GM19023 (cell line): Measurements from ENCODE around the gene TIMM23.
"Not testable (repeated sequence)": the region's sequence is repeated elsewhere in the genome, so short reads cannot be mapped to it uniquely, and the experiment has no call there.

Experiments used
- ATAC-seq: cut with Tn5 transposase; IDR thresholded peaks from one replicate; pipeline ENCODE4 v1.9.1; 2021; ENCODE audit warnings: mild to moderate bottlenecking, moderate library complexity; ENCODE audit not compliant: unreplicated experiment

TIMM23 gene

DNA sequence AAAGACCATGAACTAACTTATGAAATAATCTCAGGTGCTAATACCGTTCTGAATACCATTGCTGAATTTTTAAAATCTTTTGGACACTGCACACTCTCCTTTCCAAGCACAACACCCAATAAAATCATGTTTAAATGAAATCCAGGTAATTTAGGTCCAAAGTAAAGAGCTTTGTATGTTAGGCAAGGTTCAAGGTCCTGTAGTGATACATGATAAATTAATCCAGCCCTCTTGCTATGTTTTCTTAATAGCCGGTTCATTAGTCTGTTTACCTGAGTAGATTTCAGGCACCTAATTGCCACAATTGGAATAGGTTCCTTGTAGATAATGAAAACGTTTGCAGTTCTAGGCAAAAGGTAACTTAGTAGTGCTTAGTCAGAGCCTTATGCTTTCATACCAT lies 13.3 kb downstream of the TIMM23 start:
- not testable (repeated sequence) for ATAC-seq

DNA sequence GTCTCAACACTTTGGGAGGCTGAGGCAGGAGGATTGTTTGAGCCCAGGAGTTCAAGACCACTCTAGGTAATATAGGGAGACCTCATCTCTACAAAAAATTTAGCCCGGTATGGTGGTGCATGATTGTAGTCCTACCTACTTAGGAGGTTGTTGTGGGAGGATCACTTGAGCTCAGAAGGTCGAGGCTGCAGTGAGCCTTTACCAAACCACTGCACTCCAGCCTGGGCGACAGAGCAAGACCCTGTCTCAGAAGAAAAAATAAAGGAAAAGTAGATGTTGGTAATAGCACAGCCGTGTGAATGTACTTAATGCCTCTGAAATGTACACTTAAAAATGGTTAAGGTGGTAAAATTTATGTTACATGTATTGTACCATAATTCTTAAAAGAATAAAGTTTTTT lies 25.3 kb downstream of the TIMM23 start:
- ATAC-seq, result no peak

DNA sequence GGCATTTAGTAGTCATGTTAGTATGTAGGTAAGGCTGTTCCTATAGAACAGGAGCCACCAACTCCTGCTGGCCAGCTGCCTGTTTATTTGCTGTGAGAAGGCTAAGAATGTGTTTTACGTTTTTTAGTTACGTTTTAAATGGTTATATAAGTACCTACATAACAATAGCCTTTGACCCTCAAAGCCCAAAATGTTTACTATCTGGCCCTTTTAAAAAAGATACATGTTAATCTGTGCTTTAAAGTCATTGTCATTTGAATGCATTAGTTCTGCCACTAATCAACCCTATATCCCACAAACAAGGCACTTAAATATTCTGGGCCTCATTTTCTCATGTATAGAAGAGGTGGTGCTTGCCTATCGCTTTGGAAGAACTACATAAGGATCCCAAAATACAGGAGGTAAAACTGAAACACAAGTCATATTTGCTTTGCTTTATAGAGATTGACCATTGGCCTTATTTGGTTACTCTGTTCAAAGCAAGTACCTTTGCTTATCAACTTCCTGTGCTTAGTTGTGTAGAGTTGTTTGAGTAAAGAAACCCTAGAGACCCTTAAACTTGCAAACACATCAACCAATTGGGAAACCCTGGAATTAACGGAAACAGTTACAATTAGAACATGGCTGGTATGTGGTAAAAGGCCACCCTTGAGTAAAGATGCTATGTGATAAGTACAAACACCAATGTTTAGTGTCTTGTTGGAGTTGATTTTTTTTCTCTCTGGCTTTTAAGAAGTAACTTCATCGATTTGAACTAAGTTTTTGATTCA lies 25.9 kb downstream of the TIMM23 start:
- no peak for ATAC-seq

DNA sequence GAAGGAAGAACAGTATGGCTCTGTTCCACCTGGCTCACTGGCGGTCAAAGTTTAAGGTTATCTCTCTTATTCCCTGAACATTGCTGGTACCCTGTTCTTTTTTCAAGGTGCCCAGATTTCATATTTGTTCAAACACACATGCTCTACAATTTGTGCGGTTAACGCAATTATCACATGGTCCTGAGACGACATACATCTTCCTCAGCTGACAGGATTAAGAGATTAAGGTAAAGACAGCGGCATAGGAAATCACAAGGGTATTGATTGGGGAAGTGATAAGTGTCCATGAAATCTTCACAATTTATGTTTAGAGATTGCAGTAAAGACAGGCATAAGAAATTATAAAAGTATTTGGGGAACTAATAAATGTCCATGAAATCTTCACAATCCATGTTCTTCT lies 27.7 kb downstream of the TIMM23 start:
- not testable (repeated sequence) for ATAC-seq

DNA sequence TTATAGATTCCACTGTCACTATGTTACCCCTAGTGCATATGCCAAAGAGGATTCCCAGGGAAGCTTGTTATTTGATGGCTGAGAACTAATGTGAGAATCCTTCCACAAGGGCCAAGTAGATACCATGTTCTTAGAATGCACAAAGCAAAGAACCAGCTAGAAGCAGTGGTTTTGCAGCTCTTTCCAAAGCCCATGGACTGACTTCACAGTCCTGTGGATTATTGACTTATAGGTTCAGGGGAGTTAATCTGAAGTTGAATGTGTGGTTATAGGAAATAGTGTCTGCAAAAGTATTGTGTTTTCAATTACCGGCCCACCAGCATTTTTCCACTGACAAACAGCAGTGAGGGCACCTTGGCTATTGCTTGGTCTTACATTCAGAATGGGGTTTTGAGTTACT lies 28.2 kb downstream of the TIMM23 start:
- ATAC-seq, result no peak

DNA sequence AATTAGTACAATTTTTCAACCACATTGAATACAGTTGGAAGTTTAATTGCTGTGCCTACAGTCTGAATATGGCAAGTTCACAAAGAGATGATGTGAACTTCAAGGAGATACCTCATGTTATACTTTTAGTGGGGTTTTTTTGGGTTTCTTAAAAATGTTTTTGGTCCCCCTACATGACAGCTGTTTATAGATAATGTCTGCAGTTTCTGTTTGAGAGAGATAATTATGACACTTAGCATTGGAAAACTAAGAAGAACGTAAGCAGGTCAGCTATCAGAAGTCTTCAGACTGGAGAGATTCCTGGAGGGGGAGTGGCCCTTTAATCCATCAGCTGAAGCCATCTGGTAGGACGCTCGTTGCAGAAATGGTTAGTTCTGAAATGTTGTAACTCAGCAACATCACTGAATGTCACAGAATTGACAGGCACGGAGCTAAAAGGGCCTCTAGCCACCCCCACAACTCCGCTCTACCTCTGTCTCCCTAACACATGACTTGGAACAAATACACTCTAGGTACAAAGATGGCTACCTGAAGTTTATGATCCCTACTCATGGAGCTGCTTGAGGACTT lies 29.0 kb downstream of the TIMM23 start:
- ATAC-seq, result no peak

DNA sequence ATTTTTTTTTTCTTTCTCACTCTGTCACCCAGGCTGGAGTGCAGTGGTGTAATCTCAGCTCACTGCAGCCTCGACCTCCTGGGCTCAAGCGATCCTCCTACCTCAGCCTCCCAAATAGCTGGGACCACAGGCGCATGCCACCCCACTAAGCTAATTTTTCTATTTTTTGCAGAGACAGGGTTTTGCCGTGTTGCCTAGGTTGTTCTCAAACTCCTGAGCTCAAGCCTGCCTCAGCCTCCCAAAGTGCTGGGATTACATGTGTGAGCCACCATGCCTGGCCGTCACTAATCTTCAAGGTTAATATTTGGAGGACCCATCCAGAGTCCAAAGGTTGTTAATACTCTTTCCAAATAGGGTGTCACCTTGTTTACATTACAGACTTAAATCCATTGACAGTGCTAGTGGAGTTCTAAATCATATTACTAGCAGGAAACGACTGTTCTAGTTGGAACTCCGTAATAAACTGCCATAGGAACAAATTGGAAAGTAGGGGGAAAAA lies 29.9 kb downstream of the TIMM23 start:
- not testable (repeated sequence) for ATAC-seq

DNA sequence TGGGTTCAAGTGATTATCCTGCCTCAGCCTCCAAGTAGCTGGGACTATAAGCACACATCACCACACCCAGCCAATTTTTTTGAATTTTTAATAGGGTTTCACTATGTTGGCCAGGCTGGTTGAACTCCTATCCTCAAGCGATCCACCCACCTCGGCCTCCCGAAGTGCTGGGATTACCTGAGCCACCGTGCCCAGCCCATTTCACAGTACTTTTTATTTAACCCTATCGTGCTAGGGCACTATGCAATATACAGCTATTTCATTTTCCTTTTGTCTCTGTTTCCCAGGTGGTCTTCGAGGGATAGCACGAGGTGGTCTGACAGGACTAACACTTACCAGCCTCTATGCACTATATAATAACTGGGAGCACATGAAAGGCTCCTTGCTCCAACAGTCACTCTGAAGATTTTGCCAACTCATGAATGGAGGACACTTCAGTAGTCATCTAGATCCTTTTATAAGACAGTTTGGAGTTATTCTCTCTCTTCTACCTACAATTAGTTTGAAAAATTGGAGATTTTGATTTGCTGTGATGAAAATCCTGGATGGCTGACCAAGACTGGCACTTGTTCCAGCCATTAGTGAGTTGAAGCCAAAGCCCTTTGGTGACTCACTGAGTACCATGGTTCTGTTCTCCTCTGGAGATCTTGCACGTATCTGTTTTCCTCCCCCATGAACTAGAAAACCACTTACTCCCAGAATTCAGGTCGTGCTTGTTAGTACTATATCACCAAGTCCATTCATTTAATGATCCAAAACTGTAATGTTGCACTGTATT lies 30.8 kb downstream of the TIMM23 start:
- ATAC-seq, result no peak

DNA sequence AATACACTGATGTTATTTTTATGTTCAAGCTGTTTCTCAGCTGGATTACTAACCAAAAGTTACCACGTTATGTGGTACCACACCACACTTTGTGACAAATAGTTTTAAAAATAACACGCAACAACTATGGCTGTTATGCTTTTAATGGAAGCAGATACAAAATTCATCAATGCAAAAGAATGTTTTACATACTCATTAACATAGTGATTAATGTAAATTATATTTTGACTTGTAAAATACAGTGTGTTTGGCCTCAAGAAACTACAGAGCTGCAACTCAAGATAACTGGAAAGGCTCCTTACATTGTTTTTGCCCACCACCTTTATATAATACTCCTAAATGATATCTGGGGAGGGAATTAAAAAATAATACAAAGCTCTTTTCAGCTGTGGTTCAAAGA lies 32.7 kb downstream of the TIMM23 start:
- ATAC-seq, result no peak

DNA sequence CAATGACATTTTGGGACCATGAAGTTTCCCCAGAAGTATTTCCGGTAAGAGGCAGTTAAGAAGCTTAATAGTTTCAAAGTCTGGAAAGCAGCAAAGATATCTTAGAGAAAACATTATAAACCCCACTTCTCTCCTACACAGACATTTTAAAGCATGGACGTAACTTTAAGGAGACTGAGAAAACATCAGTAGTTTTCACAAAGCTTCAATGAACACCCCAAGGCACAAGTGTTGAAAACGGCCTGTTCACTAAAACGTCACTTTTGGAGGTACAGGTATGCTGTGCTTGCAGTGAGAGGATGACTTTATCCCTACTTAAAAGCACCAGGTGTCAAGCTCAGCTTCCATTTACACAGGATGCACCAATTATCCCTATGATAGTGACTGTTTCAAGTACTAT lies 33.1 kb downstream of the TIMM23 start:
- no peak for ATAC-seq

DNA sequence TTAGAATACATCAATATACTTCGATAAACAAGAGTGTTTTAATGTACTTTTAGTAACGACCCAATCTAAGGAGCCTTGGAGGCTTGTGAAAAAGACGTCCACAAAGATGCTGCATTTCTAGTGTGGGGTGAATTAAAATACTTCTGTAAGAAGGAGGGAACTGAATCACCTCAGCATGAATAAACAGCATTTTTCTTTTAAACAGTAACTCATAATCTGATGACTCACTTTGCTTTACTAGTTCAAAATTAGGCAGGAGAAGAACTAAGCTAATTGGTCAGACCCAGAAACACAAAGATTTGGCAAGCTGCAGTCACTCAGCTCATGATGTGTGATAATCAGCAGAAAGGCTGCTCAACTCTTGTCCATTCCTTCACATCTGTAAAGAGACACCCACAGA lies 33.9 kb downstream of the TIMM23 start:
- ATAC-seq, result no peak

DNA sequence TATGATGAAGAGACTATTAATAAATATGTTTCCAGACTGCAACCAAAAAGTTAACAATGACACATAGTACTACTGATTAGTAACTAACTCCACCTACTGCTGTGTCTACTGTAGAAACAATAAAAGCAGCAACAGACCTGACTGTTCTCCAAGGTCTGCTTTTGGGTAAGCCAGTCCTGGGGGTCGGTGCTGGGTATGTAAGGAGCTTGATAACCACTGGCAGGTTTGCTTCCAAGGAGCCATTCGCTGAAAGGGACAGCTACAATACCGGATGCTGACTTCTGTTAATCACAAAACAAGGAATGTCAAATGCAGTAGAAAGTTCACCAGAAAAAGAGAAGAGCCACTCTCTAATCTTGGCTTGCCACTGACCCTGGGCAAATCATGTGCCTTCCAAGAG lies 40.5 kb downstream of the TIMM23 start:
- ATAC-seq, result no peak

DNA sequence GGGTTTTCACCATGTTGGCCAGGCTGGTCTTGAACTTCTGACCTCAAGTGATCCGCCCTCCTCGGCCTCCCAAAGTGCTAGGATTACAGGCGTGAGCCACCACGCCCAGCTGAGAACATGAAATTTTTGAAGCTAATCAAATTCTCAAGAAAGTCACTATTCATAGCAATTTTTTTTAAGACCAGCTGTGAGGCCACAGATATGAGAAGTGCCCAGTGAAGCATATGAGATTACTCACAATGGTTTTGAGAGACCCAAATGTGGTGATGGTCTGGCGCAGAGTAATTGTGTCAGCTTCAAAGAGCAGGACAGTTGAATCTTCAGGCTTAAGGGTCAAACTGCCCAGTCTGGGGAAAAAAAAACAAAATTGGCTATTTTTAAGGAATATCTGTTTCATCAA lies 41.9 kb downstream of the TIMM23 start:
- ATAC-seq, result no peak

DNA sequence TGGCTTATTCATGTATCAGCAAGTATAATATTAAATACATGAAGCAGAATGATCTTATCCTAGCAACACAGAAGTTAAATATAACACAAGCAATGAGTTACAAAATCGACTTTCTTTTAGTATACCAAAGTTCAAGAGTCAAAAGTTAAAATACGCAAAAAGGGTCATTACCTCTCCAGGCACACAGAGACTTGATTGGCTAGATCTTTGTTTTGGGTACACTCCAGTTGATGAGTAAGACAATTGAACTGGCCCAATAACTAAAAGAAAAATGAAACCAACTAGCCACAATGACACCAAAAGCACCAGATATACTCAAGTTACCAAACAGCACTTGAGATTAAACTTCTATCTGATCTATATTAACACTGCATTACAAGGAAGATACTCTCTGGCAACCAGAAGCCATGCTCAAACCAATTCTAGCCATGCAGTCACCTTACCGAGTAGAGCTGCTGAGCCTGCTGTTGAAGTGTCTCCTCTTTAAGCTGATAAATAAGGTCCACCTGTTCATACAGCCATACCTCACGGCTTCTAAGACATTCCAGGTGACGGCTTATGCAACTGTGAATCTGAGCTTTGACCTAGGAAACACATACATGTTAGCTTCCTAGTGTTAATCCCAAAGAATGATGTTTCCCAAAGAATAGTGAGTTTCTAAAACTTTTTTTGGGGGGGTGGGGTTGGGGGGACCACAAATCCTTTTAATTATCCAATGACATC lies 42.6 kb downstream of the TIMM23 start:
- ATAC-seq, result no peak

DNA sequence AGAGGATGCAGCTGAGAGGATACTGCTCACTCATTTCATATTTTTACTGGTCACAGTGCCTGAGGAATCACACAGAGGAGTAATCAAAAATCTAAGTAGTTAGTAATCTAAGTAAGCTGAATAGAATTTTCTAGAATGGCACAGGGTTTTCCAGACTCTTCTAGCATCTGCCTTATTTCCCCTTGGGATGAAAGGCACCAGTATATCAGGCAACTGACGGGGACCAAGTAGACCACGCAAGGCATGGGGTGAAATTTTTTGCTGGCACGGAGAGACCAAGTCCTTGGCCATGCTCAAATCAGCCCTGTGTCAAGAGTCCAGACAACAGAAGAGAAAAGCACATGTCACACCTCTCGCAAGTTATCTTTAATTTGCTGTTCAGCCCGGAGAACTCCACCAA lies 43.9 kb downstream of the TIMM23 start:
- no peak for ATAC-seq

DNA sequence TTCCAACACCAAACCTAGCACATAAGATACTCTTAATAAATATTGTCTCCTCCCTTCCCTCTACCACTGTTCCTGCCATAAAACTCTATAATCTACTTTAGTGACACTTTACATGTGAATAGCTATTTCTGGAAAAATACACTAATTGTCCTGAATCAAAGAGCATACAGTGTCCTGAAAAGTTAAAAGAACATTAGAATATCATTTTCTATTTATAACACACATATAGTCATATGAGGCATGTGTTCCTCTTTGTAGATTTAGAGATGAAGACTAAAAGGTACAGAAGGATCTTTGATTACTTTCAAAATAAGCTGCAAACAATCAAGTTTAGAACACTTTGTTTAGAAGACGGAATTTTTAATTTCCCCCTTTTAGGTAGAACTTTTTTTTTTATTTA lies 44.5 kb downstream of the TIMM23 start:
- ATAC-seq, result no peak

DNA sequence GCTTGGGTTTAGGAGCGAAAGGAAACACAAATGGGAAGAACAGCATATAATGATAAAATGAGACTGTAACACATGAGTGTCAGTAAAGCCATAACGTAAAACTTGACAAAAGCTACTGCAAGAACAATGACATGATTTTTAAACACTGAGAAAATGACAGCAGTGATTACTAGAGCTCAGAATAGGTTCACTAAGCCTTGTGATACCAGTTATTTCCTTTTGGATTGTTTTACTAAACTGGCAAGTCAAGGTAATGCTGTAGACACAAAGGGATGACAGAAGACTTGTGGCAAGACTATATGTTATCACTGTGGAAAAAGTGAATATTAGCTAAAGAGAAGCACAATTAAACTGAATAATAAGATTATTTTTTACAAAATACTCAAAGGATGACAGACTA lies 45.4 kb downstream of the TIMM23 start:
- ATAC-seq, result no peak

DNA sequence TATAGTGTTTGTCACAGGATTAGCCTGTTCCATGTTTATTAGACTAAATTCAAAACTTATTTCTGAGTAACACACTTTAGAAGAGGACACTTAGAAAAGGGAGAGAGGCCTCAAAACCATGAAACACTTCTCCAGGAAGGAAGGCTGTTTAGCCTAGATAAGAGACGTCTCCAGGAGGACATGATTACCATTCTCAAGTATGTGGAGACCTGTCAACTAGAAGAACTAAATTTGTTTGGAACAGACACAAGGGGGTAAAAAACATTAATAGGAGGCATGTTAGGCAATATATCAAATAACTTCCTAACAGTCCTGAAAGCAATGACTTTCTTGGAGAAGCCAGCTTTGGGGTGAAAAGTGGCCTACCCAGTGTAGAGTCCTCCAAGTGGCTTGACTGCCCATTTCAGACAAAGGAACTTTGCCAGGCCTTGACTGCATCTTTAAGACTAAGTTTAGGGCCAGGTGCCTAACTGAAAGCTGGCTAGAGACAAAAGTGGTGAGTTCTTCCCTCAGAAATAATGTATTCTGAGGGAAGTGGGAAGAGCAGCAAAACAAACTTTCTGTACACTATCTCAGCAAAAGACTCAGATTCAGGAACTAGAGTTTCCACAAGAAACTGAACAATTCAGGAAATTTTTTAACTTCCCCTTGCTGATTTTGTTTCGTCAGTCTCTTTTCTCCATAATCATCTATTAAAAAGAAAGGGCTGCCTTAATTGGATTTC lies 46.3 kb downstream of the TIMM23 start:
- ATAC-seq, result no peak

DNA sequence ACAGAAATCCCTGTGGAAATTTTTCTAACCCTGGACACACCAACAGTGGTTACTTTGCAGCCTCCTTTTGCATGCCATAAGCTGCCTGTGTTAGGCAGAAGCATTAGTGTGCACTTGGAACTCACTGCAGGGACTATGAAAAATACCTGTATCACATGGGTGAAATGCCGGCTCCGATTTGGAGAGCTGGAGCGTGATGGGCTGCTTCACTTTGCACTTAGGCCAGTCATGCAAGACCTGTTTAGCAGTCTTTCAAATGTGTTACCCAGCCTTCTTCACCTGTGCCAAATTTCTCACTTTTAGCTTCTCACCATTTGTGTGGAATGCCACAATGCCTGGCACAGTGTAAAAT lies 46.9 kb downstream of the TIMM23 start:
- ATAC-seq, result no peak

DNA sequence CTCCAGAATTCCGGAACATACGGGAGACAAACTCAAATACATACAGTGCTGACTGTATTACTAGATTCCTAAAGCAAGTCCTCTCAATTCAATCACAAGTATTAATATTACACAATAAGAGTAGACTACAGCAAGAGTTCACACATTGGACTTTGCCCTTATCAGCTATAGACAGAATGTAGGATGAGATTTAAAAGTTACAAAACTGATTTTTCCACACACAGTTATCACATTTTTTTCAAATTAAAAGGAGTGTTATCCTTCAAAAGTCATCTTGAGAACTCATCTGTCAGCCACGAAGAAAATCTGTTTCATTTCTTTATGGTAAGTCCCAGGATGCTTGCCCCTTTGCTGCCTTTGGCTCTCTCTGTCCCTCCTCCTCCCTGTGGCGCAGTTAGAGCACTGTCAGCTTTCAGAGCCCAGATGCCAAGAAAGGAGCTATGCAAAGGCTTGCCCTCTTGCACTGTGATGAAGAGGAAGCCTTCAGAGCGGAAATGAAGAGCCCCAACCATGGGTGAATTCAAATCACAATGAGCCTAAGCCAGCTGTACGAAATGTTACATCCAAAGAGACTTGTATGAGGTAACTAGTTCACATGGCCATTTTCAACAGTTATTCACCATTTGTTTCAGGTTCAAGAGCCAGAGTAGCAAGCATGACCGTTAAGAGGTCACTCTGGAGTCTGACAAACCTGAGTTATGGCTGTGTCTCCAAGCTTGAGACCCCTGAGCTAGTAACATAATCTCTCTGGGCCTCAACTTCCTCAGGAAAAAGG lies 47.5 kb downstream of the TIMM23 start:
- no peak for ATAC-seq
